IPS-20b (cell line): ENCODE results near the gene BEX3.
"Not testable (repeated sequence)": the region's sequence is repeated elsewhere in the genome, so short reads cannot be mapped to it uniquely, and the experiment has no call there.

Source experiments
- H3K27ac ChIP-seq: one replicate; pipeline ENCODE4 v1.5.1; 2013; ENCODE audit warnings: low read length
- H3K27me3 ChIP-seq: 2 replicates; pipeline ENCODE4 v1.6.1; 2013; ENCODE audit warnings: mild to moderate bottlenecking, low read length, inconsistent platforms; ENCODE audit not compliant: insufficient read depth
- H3K36me3 ChIP-seq: 2 replicates; pipeline ENCODE4 v1.6.1; 2013; ENCODE audit warnings: low read depth, mild to moderate bottlenecking, inconsistent platforms, low read length, moderate library complexity; ENCODE audit not compliant: insufficient read depth
- H3K4me1 ChIP-seq: 2 replicates; pipeline ENCODE4 v1.6.1; 2013; ENCODE audit warnings: mild to moderate bottlenecking, control low read depth, inconsistent platforms, low read length, moderate library complexity; ENCODE audit not compliant: insufficient read depth
- H3K4me3 ChIP-seq: 2 replicates; pipeline ENCODE4 v1.5.1; 2013; ENCODE audit warnings: mild to moderate bottlenecking, low read length, inconsistent platforms
- H3K9ac ChIP-seq: 2 replicates; pipeline ENCODE4 v1.6.1; 2013; ENCODE audit warnings: low read depth, mild to moderate bottlenecking, inconsistent platforms, low read length, moderate library complexity
- H3K9me3 ChIP-seq: 2 replicates; pipeline ENCODE4 v1.6.1; 2013; ENCODE audit warnings: mild to moderate bottlenecking, low read depth, low read length, inconsistent platforms; ENCODE audit not compliant: insufficient read depth

BEX3 gene

DNA sequence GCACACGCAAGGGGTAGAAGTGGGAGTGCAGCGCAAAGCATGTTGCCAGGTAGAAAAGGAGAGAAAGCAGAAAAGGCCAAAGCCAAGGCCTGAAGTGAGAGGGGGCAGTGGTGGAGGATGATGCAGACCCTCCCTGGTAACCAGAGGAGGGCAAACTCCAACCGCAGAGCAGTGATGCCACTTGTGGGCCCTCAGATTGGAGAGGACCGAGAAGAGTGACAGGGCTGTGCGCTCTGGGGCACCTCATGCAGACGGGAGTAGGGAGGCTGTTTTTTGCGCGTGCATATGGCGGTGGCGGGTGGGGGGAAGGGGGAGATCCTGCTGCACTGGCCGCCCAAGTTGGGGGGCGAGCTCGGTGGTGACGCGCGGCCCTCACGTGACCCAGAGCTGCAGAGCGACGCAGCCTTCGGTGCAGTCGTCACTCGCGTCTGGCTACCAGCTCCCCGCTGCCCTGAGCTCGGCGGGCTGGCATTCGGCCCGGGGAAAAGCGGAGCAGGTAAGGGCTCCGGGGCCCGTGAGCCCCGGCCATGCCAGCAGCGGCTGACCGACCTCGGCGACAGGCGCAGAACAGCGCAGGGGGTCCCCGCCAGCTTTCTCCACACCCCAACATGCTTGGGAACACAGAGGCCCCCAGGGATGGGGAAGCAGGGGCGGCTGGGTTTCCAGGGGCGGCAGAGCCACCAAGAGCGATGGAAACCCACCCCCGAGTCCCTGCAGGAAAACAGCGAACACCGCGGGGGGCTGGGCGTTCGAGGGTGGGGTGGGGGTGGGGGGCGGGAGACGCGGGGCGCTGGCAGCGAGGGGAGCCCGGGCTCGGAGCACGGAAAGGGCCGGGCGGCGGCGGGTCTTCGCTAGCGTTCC lies at the start of gene BEX3:
Gene BEX3, plus strand, starts transcription at position 421 of the 861 bp plus-strand sequence. CDS start 984 bp downstream, outside the sequence.
- H3K9ac ChIP-seq = peak within 1 kb of the TSS; percentile 95
- H3K27ac ChIP-seq = peak within 1 kb of the TSS; percentile 98
- H3K27me3 ChIP-seq = no peaks in the 10 kb centered on the region
- H3K4me1 ChIP-seq = no peaks in the 10 kb centered on the region; the same call in 1 of the 2 replicates
- peaks cover 32% of the 10 kb centered on the region for H3K36me3 ChIP-seq
- H3K4me3 ChIP-seq = peak within 1 kb of the TSS; percentile 91
- no peaks in the 10 kb centered on the region for H3K9me3 ChIP-seq

DNA sequence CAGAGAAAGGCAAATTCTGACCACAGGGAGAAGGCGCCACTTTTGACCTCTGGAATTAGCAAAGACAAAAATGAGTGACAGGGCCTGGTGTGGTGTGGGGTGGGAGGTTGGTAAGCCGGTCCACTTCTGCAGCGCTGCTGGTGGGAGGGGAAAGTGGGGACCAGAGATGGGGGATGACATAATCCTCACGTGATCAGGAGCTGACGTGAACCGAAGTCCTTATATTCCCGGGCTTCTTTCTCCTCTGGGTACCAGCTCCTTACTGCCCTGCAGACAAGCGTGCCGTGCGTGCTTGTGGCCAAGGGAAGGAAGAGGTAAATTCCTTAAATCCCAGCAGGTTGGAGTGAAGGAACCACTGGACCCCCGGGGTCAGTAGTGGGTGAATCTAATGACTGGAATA lies 46.3 kb upstream of the BEX3 start, which contains the start of gene TCEAL7:
Gene TCEAL7, plus strand, starts transcription at position 249 of the 400 bp plus-strand sequence. CDS start 1,165 bp downstream, outside the sequence.
- Histone ChIP-seq H3K36me3 (no peaks in the 10 kb centered on the region), H3K27me3 (no peaks in the 10 kb centered on the region), H3K4me3 (peak within 1 kb of the TSS; percentile 73), H3K9me3 (no peaks in the 10 kb centered on the region), H3K9ac (peak within 1 kb of the TSS; percentile 79; the same call in 1 of the 2 replicates), H3K4me1 (peaks cover 8% of the 10 kb centered on the region), H3K27ac (no peak within 1 kb of the TSS)

DNA sequence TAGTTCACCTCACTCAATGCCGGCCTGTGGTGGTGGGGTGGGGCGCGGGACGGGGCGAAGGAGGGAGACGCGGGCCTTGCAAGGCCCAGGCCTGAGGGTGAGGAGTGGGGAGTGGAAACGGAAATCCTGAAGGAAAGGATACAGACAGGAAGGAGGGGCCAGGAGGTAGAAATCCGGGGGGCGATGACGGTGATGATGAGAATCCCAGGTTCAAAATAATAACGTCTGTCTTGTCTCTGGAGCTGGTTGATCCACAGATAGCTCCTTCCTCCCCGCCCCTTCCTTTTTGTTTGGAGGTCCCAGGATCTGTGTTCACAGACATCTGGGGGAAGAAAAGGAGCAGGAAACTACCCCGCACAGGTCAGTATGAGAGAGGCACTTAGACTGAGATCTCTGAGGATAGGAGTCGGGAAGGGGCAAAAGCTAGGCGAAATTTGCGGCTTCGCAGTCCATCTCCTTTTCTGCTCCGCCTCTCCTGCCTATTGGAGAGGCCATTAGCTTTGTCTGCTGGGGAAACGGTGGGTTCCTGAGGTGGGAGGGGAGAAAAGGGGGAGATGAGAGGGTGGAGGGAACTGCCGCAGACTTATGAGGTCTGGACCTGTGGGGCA lies 45.6 kb upstream of the BEX3 start:
- no peak overlapping the region for H3K27ac ChIP-seq
- H3K4me1 ChIP-seq = peaks cover 8% of the 10 kb centered on the region
- H3K9ac ChIP-seq = peak overlapping the region; percentile 79; the same call in 1 of the 2 replicates
- H3K9me3 ChIP-seq = no peaks in the 10 kb centered on the region
- H3K36me3 ChIP-seq = no peaks in the 10 kb centered on the region
- no peaks in the 10 kb centered on the region for H3K27me3 ChIP-seq
- peak overlapping the region; percentile 73 for H3K4me3 ChIP-seq

DNA sequence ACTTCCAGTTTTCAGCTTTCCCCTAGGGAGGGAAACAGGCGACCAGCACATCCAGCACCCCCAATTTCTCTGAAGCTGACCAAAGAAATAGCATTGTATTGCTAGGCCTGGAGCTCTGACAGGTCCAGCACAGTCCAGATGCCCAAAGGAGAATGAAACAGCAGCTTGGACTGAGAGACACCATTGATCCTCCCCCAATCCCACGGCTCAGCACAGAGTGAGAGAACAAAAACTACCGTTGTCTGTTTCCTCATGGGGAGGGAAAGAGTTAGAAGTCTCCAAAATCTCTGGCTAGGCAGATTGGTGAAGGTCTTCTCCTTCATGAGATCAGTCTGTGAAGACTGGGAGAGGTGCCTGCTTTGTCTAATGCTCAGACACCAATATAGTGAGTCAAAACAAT lies 37.7 kb upstream of the BEX3 start:
- Histone ChIP-seq H3K36me3 (no peaks in the 10 kb centered on the region), H3K27me3 (no peaks in the 10 kb centered on the region), H3K27ac (no peak overlapping the region), H3K9ac (no peak overlapping the region), H3K4me3 (no peak overlapping the region), H3K9me3 (no peaks in the 10 kb centered on the region), H3K4me1 (no peaks in the 10 kb centered on the region)

GRCh38 chrX:103343105-103343504 lies 33.2 kb upstream of the BEX3 start:
- no peaks in the 10 kb centered on the region for H3K36me3 ChIP-seq
- H3K4me3 ChIP-seq = no peak overlapping the region
- no peaks in the 10 kb centered on the region for H3K4me1 ChIP-seq
- H3K9me3 ChIP-seq = no peaks in the 10 kb centered on the region
- no peak overlapping the region for H3K27ac ChIP-seq
- H3K9ac ChIP-seq = no peak overlapping the region
- peaks cover 3% of the 10 kb centered on the region; the same call in 1 of the 2 replicates for H3K27me3 ChIP-seq

- Histone ChIP-seq H3K9me3 (no peaks in the 10 kb centered on the region), H3K27me3 (peaks cover 11% of the 10 kb centered on the region; the same call in 1 of the 2 replicates), H3K9ac (no peak overlapping the region), H3K4me3 (no peak overlapping the region), H3K27ac (no peak overlapping the region), H3K36me3 (no peaks in the 10 kb centered on the region), H3K4me1 (no peaks in the 10 kb centered on the region)
Measured at GRCh38 chrX:103344606-103345005, 31.7 kb upstream of the BEX3 start.

GRCh38 chrX:103347682-103348397 lies 28.5 kb upstream of the BEX3 start:
- Histone ChIP-seq H3K9ac (no peak overlapping the region), H3K4me3 (peak overlapping the region; percentile 46; the same call in 1 of the 2 replicates), H3K4me1 (no peaks in the 10 kb centered on the region), H3K9me3 (no peaks in the 10 kb centered on the region), H3K27ac (no peak overlapping the region), H3K27me3 (peaks cover 11% of the 10 kb centered on the region; the same call in 1 of the 2 replicates), H3K36me3 (no peaks in the 10 kb centered on the region)

- Histone ChIP-seq H3K4me1 (no peaks in the 10 kb centered on the region), H3K9ac (peak within 1 kb of the TSS; percentile 95), H3K4me3 (peak within 1 kb of the TSS; percentile 97), H3K27me3 (no peaks in the 10 kb centered on the region), H3K36me3 (peaks cover 12% of the 10 kb centered on the region; the same call in 1 of the 2 replicates), H3K27ac (peak within 1 kb of the TSS; percentile 91), H3K9me3 (no peaks in the 10 kb centered on the region)
Measured at GRCh38 chrX:103356130-103356798, 20.1 kb upstream of the BEX3 start, which contains the start of gene TCEAL9. TSS of gene TCEAL9 (plus strand) at chrX:103356506. CDS start at chrX:103357685, 1,179 bp downstream.

GRCh38 chrX:103356858-103357257 lies 19.5 kb upstream of the BEX3 start:
- H3K4me1 ChIP-seq = peaks cover 3% of the 10 kb centered on the region; the same call in 1 of the 2 replicates
- peaks cover 12% of the 10 kb centered on the region; the same call in 1 of the 2 replicates for H3K36me3 ChIP-seq
- no peaks in the 10 kb centered on the region for H3K9me3 ChIP-seq
- peak overlapping the region; percentile 91 for H3K27ac ChIP-seq
- peak overlapping the region; percentile 97 for H3K4me3 ChIP-seq
- peak overlapping the region; percentile 95; the same call in 1 of the 2 replicates for H3K9ac ChIP-seq
- H3K27me3 ChIP-seq = no peaks in the 10 kb centered on the region

GRCh38 chrX:103357871-103358270 lies 18.5 kb upstream of the BEX3 start:
- Histone ChIP-seq H3K27me3 (no peaks in the 10 kb centered on the region), H3K4me1 (peaks cover 7% of the 10 kb centered on the region; the same call in 1 of the 2 replicates), H3K4me3 (peak overlapping the region; percentile 97), H3K9me3 (no peaks in the 10 kb centered on the region), H3K27ac (no peak overlapping the region), H3K9ac (no peak overlapping the region), H3K36me3 (peaks cover 12% of the 10 kb centered on the region; the same call in 1 of the 2 replicates)

DNA sequence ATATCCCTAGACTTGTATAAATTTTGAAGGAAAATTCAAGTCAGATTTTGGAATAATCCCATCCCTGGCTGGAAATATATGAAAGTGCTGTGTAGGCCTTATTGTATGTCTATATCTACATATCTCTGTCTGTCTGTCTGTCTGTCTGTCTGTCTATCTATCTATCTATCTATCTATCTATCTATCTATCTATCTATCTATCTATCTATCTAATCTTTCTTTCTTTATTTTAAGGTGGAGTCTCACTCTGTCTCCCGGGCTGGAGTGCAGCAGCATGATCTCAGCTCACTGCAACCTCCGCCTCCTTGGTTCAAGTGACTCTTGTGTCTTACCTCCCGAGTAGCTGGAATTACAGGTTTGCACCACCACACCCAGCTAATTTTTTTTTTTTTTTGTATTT lies 16.7 kb upstream of the BEX3 start:
- not testable (repeated sequence) for H3K9me3 ChIP-seq, H3K4me1 ChIP-seq, H3K27ac ChIP-seq, H3K4me3 ChIP-seq, H3K27me3 ChIP-seq, H3K9ac ChIP-seq
- peaks cover 12% of the 10 kb centered on the region; the same call in 1 of the 2 replicates for H3K36me3 ChIP-seq
